CMK (cell line): ENCODE results near the gene NBEAL2.

Experiments
- DNase-seq: peaks from one replicate; pipeline ENCODE4 v3.0.0-alpha.2; 2010; ENCODE audit warnings: low read depth

The NBEAL2 gene

GRCh38 chr3:46986782-46987310 is 7.4 kb downstream of the NBEAL2 start:
- DNase-seq, result no peak

DNA sequence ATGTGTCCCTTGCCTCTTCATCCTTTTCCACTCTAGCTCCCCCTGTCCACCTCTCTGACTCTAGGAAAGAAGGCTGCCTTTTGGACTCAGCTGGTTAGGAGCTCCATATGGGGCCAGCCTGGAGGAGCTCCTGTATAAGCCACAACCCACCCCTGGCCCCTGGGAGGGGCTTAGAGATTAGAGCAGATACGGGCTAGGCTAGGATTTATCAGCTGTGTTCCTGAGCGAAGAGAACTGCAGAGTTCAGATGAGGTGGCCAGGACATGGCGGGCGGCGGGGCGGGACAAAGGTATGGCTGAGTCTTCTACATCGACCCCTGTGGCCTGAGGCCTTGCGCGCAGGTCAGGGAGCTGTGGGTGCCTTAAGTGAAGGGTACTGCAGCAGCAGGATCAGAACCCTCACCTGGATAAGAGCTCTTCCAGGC is 7.9 kb downstream of the NBEAL2 start:
- DNase-seq, result peak; percentile 72

DNA sequence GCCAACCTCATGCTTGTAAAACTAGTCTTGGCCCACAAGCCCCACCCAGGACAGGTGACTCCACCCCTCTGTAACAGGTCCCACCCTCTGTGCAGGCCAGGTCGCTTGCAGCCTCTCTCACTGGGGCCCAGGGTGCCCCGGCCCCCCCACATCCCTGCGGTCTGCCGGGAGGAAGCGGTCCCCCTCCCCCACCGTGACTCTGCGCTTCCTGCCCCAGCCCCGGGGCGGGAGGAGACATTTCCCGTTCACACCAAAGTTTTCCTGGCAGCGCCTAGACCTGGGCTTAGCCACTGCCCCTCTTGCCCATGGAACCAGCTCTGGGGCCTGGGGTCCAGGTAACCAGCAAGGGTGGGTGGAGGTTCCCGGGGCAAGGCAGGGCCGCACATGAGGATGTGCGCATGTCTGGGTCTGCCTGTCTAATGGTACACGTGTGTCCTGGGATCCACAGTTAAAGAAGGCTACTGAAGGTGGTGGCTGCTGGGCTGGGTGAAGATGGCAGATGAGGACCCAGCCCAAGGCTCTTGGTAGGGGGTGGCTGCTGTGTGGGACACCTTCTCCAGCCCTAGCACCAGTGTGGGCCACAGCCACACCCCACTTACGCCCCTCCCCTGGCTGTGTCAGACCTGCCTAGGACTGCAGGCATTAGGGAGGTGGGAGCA is 8.4 kb downstream of the NBEAL2 start:
- peak; percentile 92 for DNase-seq

- no peak for DNase-seq
Measured at GRCh38 chr3:46988616-46989015, 9.2 kb downstream of the NBEAL2 start.

GRCh38 chr3:46989146-46989810 is 9.8 kb downstream of the NBEAL2 start:
- DNase-seq, result peak; percentile 66

GRCh38 chr3:46990573-46991374 is 11.3 kb downstream of the NBEAL2 start:
- DNase-seq, result no peak

DNA sequence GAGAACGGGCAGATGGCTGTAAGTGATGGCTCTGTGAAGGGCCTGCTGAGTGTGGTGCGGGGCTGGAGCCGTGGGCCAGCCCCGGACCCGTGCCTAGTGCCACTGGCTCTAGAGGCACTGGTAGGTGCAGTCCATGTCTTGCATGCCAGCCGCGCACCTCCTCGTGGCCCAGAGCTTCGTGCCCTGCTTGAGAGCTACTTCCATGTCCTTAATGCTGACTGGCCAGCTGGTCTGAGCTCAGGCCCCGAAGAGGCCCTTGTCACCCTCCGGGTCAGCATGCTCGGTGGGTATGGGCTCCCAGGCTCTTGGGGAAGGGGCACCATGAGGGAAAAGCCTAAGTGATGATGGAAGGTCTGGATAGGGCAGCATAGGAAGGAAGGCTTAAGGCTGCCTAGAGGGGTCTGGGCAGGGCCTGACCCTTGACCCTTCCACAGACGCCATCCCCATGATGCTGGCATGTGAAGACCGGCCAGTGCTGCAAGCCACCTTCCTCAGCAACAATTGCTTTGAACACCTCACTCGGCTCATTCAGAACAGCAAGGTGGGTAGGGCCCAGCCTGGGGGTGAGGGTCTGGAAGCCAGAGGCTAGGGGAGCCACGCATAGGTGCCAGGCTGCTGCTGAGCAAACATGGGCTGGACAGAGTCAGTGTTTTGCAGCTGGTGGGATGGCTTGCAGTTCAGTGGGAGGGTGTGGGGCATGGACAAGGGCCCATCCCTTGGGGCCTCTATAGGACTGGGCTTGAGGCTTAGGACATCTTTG is 12.1 kb downstream of the NBEAL2 start:
- DNase-seq, result no peak

DNA sequence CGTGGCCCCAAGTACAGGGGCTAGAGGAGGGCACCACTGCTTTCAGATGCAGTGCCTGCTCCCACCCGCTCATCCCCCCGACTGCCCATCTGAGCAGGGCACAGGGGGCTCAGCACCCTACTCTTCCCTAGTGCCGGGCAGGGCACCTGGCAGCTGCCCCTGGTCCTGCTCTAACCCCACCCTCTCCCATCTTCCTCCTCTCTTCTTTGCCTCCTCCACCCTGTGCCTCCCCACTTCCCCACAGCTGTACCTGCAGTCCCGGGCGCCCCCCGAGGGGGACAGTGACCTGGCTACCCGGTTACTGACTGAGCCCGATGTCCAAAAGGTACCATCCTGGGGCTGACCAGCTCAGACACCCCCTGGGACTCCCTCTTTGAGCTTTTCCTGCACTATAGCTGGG is 12.8 kb downstream of the NBEAL2 start:
- no peak for DNase-seq

DNA sequence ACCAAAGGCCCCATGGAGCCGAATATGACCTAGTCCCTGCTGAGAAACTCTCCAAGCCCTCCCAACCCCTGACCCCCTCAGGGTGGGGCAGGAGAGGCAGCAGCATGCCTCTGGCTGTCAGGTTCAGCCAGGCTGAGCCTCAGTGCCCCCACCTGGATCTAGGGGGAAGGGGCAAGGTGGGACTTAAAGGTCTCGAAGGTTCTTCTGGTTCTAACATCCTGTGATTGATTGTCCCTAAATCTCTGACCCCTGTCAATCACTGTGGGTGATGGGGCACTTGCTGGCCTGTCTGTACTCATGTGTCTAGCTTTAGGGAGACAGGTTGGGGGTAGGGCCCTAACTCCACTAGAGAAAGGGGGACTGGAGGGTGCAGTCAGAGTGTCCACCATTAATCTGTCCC is 13.8 kb downstream of the NBEAL2 start:
- DNase-seq, result no peak

GRCh38 chr3:46993986-46994385 is 14.5 kb downstream of the NBEAL2 start:
- DNase-seq, result no peak

GRCh38 chr3:46994801-46995731 is 15.6 kb downstream of the NBEAL2 start:
- no peak for DNase-seq

DNA sequence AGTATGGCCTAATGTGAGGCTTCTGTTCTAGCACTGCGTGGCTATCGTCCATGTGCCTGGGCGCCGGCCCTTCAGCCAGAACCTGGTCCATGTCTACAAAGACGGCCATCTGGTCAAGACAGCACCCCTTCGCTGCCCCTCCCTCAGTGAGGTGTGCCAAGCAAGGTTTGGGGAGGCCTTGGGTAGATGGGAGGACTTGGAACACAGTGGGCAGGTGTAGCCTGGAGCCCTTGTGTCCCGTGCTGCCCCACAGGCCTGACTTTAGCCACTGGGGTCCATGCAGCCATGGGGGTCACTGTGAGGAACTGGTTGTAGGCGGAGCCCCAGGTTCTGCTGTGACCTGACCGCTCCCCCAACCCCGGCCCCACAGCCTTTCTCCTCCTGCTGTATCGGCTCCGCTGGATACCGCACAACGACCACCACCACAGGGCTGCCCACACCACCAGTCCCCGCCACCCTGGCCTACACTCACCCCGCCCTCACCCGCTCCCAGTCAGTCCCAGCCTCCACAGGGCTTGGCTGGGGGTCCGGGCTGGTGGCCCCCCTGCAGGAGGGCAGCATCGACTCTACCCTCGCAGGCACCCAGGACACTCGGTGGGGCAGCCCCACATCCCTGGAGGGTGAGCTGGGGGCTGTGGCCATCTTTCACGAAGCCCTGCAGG is 16.6 kb downstream of the NBEAL2 start:
- DNase-seq, result no peak

- no peak for DNase-seq
Measured at GRCh38 chr3:46996689-46997452, 17.4 kb downstream of the NBEAL2 start.

DNA sequence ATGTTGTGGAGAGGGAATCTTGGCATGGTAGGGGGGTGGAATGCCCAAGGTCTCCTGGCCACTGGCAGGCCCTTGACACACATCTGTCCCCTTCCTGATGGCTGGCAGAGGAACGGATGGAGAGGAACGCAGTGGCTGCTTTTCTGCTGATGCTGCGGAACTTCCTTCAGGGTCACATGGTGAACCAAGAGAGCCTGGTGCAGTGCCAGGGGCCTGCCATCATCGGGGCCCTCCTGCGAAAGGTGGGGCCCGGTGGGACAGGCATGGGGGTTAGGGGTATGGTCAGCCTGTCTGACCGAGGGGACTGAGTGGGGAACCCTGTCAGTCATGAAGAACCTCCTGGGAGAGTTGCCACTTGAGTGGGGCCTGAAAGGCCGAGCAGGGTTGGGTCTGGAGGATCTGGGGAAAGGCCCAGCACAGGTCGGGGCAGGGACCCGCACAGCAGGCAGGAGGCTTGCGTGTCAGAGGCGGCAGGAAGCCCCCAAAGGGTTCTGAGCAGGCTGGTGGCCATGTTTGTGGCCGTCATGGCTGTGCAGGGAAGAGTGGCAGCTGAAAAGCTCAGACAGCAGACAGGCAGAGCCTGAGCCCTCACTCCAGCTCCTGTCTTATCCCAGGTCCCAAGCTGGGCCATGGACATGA is 18.1 kb downstream of the NBEAL2 start:
- DNase-seq, result no peak

DNA sequence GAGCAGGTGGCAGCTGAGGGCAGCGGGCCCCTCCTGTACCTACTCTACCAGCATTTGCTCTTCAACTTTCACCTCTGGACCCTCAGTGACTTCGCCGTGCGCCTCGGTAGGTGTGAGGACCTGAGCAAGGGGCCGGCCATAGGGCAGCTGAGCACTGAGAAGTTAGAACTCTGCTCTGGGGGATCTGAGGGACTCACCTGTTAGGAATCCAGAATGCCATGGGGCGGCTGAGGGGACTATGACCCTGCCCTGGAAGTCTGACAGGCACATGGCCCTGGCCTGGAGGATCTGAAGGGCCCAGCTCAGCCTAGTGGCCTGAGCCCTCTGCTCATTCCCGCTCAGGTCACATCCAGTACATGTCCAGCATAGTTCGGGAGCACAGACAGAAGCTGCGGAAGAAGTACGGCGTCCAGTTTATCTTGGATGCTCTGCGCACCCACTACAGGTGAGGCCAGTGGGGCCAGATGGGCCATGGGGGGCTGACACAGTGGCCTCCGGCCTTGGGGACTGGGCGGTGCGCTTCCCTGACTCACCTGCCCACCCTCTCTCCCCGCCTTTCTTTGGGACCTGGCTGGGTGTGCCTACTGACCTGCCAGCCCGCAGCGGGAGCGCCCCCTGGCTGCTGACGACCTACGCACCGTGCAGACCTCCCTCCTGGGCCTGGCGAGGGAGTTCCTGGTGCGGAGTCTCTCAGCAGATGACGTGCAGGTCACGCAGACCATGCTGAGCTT is 18.8 kb downstream of the NBEAL2 start:
- peak; percentile 54 for DNase-seq

GRCh38 chr3:46998852-46999515 is 19.5 kb downstream of the NBEAL2 start:
- no peak for DNase-seq

DNA sequence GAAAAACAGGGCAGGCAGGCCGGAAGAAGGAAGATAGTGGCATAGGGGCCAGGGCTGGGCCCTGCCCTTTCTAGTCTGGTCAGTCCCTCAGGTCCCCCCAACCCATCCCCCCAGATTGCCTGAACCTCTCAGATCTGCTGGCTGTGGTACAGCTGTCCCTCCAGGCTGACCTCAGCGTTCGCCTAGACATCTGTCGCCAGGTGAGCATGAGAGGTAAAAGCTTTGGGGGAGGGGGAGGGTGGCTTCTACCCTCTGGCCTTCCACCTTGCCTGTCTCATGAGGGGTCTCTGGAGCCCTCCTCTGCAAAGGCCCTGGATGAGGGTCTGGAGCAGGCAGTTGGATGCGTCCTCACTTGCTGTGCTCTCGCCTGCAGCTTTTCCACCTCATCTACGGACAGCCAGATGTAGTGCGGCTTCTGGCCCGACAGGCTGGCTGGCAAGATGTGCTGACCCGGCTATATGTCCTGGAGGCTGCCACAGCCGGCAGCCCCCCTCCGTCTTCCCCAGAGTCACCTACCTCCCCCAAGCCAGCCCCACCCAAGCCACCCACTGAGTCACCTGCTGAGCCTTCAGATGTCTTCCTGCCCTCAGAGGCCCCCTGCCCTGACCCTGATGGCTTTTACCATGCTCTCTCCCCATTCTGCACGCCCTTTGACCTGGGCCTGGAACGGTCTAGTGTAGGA is 20.2 kb downstream of the NBEAL2 start:
- DNase-seq, result no peak
